HG03064 (cell line): ENCODE measurements around the gene MLN.

ENCODE experiments used
- ATAC-seq: cut with Tn5 transposase; IDR thresholded peaks from one replicate; pipeline ENCODE4 v1.9.1; 2021; ENCODE audit warnings: low read depth; ENCODE audit not compliant: unreplicated experiment

The MLN gene

GRCh38 chr6:33817489-33817888 lies 13.7 kb upstream of the MLN start:
- ATAC-seq = no peak

- ATAC-seq = no peak
These were observed 13.1 kb upstream of the MLN start for GRCh38 chr6:33816911-33817310.

- ATAC-seq = no peak
These were observed 12.1 kb upstream of the MLN start for GRCh38 chr6:33815854-33816253.

GRCh38 chr6:33813990-33814985 lies 10.5 kb upstream of the MLN start:
- no peak for ATAC-seq

- no peak for ATAC-seq
These were observed 9.6 kb upstream of the MLN start for GRCh38 chr6:33813246-33813904.

- no peak for ATAC-seq
These were observed 8.9 kb upstream of the MLN start for GRCh38 chr6:33812669-33813068.

- no peak for ATAC-seq
These were observed 5.8 kb upstream of the MLN start for GRCh38 chr6:33809594-33809993.

GRCh38 chr6:33808641-33809180 lies 4.9 kb upstream of the MLN start:
- ATAC-seq = no peak

- no peak for ATAC-seq
These were observed 3.8 kb upstream of the MLN start for GRCh38 chr6:33807606-33808005.

- no peak for ATAC-seq
These were observed 3.0 kb upstream of the MLN start for GRCh38 chr6:33806841-33807240.

- ATAC-seq = no peak
These were observed 1.4 kb downstream of the MLN start for GRCh38 chr6:33802186-33802958.

GRCh38 chr6:33801611-33802010 lies 2.2 kb downstream of the MLN start:
- no peak for ATAC-seq

GRCh38 chr6:33800248-33800969 lies 3.4 kb downstream of the MLN start:
- no peak for ATAC-seq

GRCh38 chr6:33799454-33800113 lies 4.2 kb downstream of the MLN start:
- ATAC-seq = no peak

GRCh38 chr6:33798343-33798848 lies 5.4 kb downstream of the MLN start:
- no peak for ATAC-seq

- ATAC-seq = no peak
These were observed 6.0 kb downstream of the MLN start for GRCh38 chr6:33797626-33798342.

- no peak for ATAC-seq
These were observed 8.7 kb downstream of the MLN start for GRCh38 chr6:33794910-33795623.

GRCh38 chr6:33792981-33793380 lies 10.8 kb downstream of the MLN start:
- no peak for ATAC-seq
